IMR-90 (cell line): ENCODE data around the gene KRT9. TPM values are rescaled to one million over a fixed set of nuclear protein-coding genes. Genes with fewer than 3 reads are reported as not detected.

Experiments used
- ATAC-seq: fragments of 200-7000 bp; cut with Tn5 transposase; 2 replicates; pipeline ENCODE4 v1.9.1; 2020; ENCODE audit warnings: low read depth, mild to moderate bottlenecking, moderate library complexity
- BruUV-seq: library from RNA; stranded (reverse); fragments of 400-500 nt; replicated peaks from 2 replicates; lab custom pipeline; 2021; lab: Mats Ljungman, UMichigan
- CTCF ChIA-PET: fragments of 300-600 bp; formaldehyde crosslinking; extraction: SDS; loops from one replicate; lab custom pipeline; 2021; ENCODE audit warnings: antibody characterized with exemption; lab: Yijun Ruan, JAX
- POLR2A ChIA-PET: fragments of 300-600 bp; sonication (Branson Sonifier 250); formaldehyde crosslinking; loops from one replicate; lab custom pipeline; 2022; ENCODE audit warnings: antibody characterized with exemption; ENCODE audit not compliant: unreplicated experiment; lab: Charles Lee
- DNase-seq: peaks from one replicate; pipeline ENCODE4 v3.0.0; 2013
- H2AFZ ChIP-seq: replicated peaks from 2 replicates; pipeline ENCODE3; 2013; ENCODE audit warnings: low read length, mild to moderate bottlenecking; ENCODE audit not compliant: poor library complexity
- H2AK5ac ChIP-seq: 2 replicates; pipeline ENCODE4 v1.6.1; 2013; ENCODE audit warnings: low read depth, low read length, inconsistent platforms
- H2AK9ac ChIP-seq: replicated peaks from 2 replicates; pipeline ENCODE3; 2013; ENCODE audit warnings: mild to moderate bottlenecking, low read depth, low read length, moderate library complexity; ENCODE audit not compliant: poor library complexity
- H2BK120ac ChIP-seq: 2 replicates; pipeline ENCODE4 v1.6.1; 2013; ENCODE audit warnings: low read depth, low read length, inconsistent platforms
- H2BK15ac ChIP-seq: 3 replicates; pipeline ENCODE4 v1.6.1; 2013; ENCODE audit warnings: low read depth, low read length, inconsistent platforms
- H2BK20ac ChIP-seq: 2 replicates; pipeline ENCODE4 v1.6.1; 2013; ENCODE audit warnings: low read depth, mild to moderate bottlenecking, inconsistent platforms, low read length, moderate library complexity
- H2BK5ac ChIP-seq: 2 replicates; pipeline ENCODE4 v1.6.1; 2013; ENCODE audit warnings: mild to moderate bottlenecking, low read depth, low read length, inconsistent platforms; ENCODE audit not compliant: poor library complexity, severe bottlenecking
- H3K14ac ChIP-seq: replicated peaks from 2 replicates; pipeline ENCODE4 v1.6.1; 2013; ENCODE audit warnings: low read depth, low read length, inconsistent platforms
- H3K18ac ChIP-seq: 2 replicates; pipeline ENCODE4 v1.6.1; 2013; ENCODE audit warnings: low read depth, low read length, control low read depth
- H3K23ac ChIP-seq: 2 replicates; pipeline ENCODE4 v1.6.1; 2013; ENCODE audit warnings: low read depth, low read length, inconsistent platforms
- H3K27ac ChIP-seq: 2 replicates; pipeline ENCODE4 v1.5.1; 2013; ENCODE audit warnings: mild to moderate bottlenecking, control low read depth, low read length; ENCODE audit not compliant: insufficient read depth
- H3K27me3 ChIP-seq: 2 replicates; pipeline ENCODE4 v1.6.1; 2013; ENCODE audit warnings: low read length; ENCODE audit not compliant: control insufficient read depth, insufficient read depth
- H3K36me3 ChIP-seq: 2 replicates; pipeline ENCODE4 v1.6.1; 2013; ENCODE audit warnings: low read length, mixed read lengths; ENCODE audit not compliant: control insufficient read depth, insufficient read depth
- H3K4ac ChIP-seq: 2 replicates; pipeline ENCODE4 v1.6.1; 2013; ENCODE audit warnings: low read depth, low read length, inconsistent platforms
- H3K4me1 ChIP-seq: 2 replicates; pipeline ENCODE4 v1.6.1; 2013; ENCODE audit warnings: low read length, mixed read lengths; ENCODE audit not compliant: control insufficient read depth, insufficient read depth
- H3K4me2 ChIP-seq: 2 replicates; pipeline ENCODE4 v1.6.1; 2013; ENCODE audit warnings: low read depth, mild to moderate bottlenecking, control low read depth, low read length, moderate library complexity
- H3K4me3 ChIP-seq: 2 replicates; pipeline ENCODE4 v1.5.1; 2013; ENCODE audit warnings: low read depth, mild to moderate bottlenecking, control low read depth, low read length, moderate library complexity; ENCODE audit not compliant: insufficient read depth
- H3K56ac ChIP-seq: 2 replicates; pipeline ENCODE4 v1.6.1; 2013; ENCODE audit warnings: low read length, inconsistent platforms; ENCODE audit not compliant: insufficient read depth; ENCODE audit errors: extremely low read depth
- H3K79me1 ChIP-seq, 2 experiments: 2 replicates each; pipeline ENCODE4 v1.6.1; 2013; ENCODE audit warnings: low read length in 2 of 2, inconsistent platforms in 1 of 2, low read depth in 1 of 2
- H3K9ac ChIP-seq: 2 replicates; pipeline ENCODE4 v1.6.1; 2013; ENCODE audit warnings: low read depth, low read length, control low read depth
- H3K9me1 ChIP-seq: 2 replicates; pipeline ENCODE4 v1.6.1; 2013; ENCODE audit warnings: low read length, inconsistent platforms; ENCODE audit not compliant: insufficient read depth
- H3K9me3 ChIP-seq: 2 replicates; pipeline ENCODE4 v1.6.1; 2013; ENCODE audit warnings: low read length; ENCODE audit not compliant: control insufficient read depth, insufficient read depth
- H4K20me1 ChIP-seq: 2 replicates; pipeline ENCODE4 v1.6.1; 2013; ENCODE audit warnings: low read length, inconsistent platforms; ENCODE audit not compliant: insufficient read depth
- H4K5ac ChIP-seq: 2 replicates; pipeline ENCODE4 v1.6.1; 2013; ENCODE audit warnings: mild to moderate bottlenecking, low read depth, low read length, control low read depth
- H4K8ac ChIP-seq, 2 experiments: 2 replicates each; pipeline ENCODE4 v1.6.1; 2013; ENCODE audit warnings: low read depth in 2 of 2, low read length in 2 of 2, control low read depth in 1 of 2, inconsistent platforms in 1 of 2
- H4K91ac ChIP-seq: 2 replicates; pipeline ENCODE4 v1.6.1; 2013; ENCODE audit warnings: low read depth, low read length, inconsistent platforms; ENCODE audit not compliant: insufficient read depth
- MXI1 ChIP-seq: IDR thresholded peaks from 2 replicates; pipeline ENCODE4 v1.6.1; 2012; ENCODE audit warnings: low read depth, mild to moderate bottlenecking, low read length, moderate library complexity, borderline replicate concordance
- NFE2L2 ChIP-seq: fragments of 150-350 bp; IDR thresholded peaks from 2 replicates; pipeline ENCODE4 v1.6.1; 2016; ENCODE audit warnings: low read depth, mild to moderate bottlenecking, low read length
- POLR2A ChIP-seq: IDR thresholded peaks from 2 replicates; pipeline ENCODE4 v1.6.1; 2012; ENCODE audit warnings: mild to moderate bottlenecking, low read depth, low read length
- WGBS, 2 experiments: methylation state at CpG; one replicate each; pipeline versions ENCODE4 v1.1.5 to v1.1.7; 2013; ENCODE audit warnings: missing lambda C conversion rate in 2 of 2; ENCODE audit not compliant: insufficient read length in 1 of 2; ENCODE audit errors: extremely low coverage in 2 of 2; 5-methylcytosine and 5-hydroxymethylcytosine counted together
- dilution Hi-C: fragments of 300-500 bp; cut with HindIII; formaldehyde crosslinking; loops from one replicate; pipeline ENCODE4 v1.14.3; 2018; ENCODE audit warnings: low sequenced_read_pairs; ENCODE audit not compliant: unreplicated experiment
- in situ Hi-C: fragments of 300-500 bp; cut with MboI; formaldehyde crosslinking; loops from 3 replicates; pipeline ENCODE4 v1.14.3; 2019; ENCODE audit warnings: low sequenced_read_pairs, inconsistent platforms, mixed read lengths
- intact Hi-C: fragments of 100-400 bp; cut with micrococcal nuclease; formaldehyde crosslinking; loops from 2 replicates; pipeline ENCODE4 v1.10.0; 2022
- polyA plus RNA-seq, 3 experiments: library from polyadenylated mRNA; depleted of rRNA; stranded (reverse); fragments of >200 nt; gene quantifications; 2 replicates each; pipeline ENCODE4 v1.2.3, GENCODE V29; 2012; ENCODE audit warnings: low replicate concordance in 1 of 3
- total RNA-seq: library from RNA; depleted of rRNA; stranded (reverse); fragments of >200 nt; gene quantifications from 2 replicates; pipeline ENCODE4 v1.2.3, GENCODE V29; 2012
- TF ChIP-seq, protein P1 (sequence below): conservative IDR thresholded peaks from 2 replicates; pipeline ENCODE4 v1.5.1; 2012; ENCODE audit warnings: mild to moderate bottlenecking, low read depth, low read length, improper control_type of control experiment
- TF ChIP-seq, protein P2 (sequence below): fragments of 150-350 bp; IDR thresholded peaks from 2 replicates; pipeline ENCODE4 v1.6.1; 2017; ENCODE audit warnings: mild to moderate bottlenecking, antibody characterized with exemption, low read length, low read depth

Gene KRT9
- total and polyA plus RNA-seq, 2 of the 4 experiments (the other 2 are of a cell fraction) = not detected

DNA sequence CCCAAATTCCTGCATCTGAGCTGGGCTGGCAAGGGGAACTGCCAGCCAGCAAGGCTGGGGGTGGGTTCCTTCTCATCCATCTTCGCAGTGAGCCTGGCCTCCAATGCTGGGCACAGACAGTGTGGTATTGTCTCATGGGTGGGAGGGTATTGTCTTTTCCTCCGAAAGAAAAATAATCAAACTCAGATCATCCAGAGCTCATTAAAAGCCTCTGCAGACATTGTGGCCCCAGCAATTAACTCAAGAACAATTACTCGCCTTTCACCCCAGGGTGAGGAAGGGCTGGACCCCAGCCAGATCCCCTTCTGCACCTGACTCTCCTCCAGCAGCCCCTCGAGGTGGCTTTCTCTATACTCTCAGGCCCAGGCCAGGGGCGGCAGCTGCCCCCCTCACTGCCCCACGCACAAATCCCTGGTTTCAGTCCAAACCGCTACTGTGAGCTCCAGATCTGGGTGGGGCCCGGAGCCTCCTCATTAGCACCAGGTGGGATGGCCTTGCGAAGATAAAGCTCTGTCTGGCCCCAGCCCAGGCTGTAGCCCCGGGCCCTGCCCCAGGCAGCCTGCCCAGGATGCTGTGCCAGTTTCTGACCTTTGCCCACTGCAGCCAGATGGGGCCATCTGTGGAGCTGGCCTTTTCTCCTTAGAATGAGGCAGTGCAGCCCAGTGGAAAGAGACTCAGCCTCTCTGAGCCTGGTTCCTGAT is 50.9 kb downstream of the KRT9 start:
- TF ChIP-seq NFE2L2 = no peak
- TF ChIP-seq, protein P1, sequence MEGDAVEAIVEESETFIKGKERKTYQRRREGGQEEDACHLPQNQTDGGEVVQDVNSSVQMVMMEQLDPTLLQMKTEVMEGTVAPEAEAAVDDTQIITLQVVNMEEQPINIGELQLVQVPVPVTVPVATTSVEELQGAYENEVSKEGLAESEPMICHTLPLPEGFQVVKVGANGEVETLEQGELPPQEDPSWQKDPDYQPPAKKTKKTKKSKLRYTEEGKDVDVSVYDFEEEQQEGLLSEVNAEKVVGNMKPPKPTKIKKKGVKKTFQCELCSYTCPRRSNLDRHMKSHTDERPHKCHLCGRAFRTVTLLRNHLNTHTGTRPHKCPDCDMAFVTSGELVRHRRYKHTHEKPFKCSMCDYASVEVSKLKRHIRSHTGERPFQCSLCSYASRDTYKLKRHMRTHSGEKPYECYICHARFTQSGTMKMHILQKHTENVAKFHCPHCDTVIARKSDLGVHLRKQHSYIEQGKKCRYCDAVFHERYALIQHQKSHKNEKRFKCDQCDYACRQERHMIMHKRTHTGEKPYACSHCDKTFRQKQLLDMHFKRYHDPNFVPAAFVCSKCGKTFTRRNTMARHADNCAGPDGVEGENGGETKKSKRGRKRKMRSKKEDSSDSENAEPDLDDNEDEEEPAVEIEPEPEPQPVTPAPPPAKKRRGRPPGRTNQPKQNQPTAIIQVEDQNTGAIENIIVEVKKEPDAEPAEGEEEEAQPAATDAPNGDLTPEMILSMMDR = no peak
- TF ChIP-seq, protein P2, sequence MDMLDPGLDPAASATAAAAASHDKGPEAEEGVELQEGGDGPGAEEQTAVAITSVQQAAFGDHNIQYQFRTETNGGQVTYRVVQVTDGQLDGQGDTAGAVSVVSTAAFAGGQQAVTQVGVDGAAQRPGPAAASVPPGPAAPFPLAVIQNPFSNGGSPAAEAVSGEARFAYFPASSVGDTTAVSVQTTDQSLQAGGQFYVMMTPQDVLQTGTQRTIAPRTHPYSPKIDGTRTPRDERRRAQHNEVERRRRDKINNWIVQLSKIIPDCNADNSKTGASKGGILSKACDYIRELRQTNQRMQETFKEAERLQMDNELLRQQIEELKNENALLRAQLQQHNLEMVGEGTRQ = no peak
- no peak for TF ChIP-seq POLR2A
- no peak for TF ChIP-seq MXI1
- peak overlapping the region; percentile 31; the same call in 1 of the 2 replicates for H2BK20ac ChIP-seq
- peaks cover 27% of the 10 kb centered on the region for H3K4me1 ChIP-seq
- no peak for ATAC-seq
- peak overlapping the region; percentile 80; the same call in 1 of the 2 replicates for H4K5ac ChIP-seq
- peak overlapping the region; percentile 77 for H3K14ac ChIP-seq
- WGBS, 2 experiments = 65% methylated on average over 6 of the region's 10 CpGs; no CpG with 5 or more reads in 1 of the 2 experiments
- peak overlapping the region; percentile 96 for H2AK5ac ChIP-seq
- H3K79me1 ChIP-seq = peaks cover 0 to 4% of the 10 kb centered on the region in 2 experiments; a peak in 1 of 4 replicates
- peak overlapping the region; percentile 46 to 82 for H4K8ac ChIP-seq
- H3K9ac ChIP-seq = no peak overlapping the region
- no peaks in the 10 kb centered on the region for H3K36me3 ChIP-seq
- no peaks in the 10 kb centered on the region for H3K27me3 ChIP-seq
- no peak overlapping the region for H3K4me2 ChIP-seq
- peak overlapping the region; percentile 57; the same call in 1 of the 2 replicates for H3K18ac ChIP-seq
- peak overlapping the region; percentile 77; the same call in 1 of the 2 replicates for H3K23ac ChIP-seq
- dilution Hi-C loops (no loop called here), in situ Hi-C loops (no loop called here), intact Hi-C loops (no loop called here)
- H3K9me1 ChIP-seq = peaks cover 8% of the 10 kb centered on the region; the same call in 1 of the 2 replicates
- ChIA-PET POLR2A (no interaction called here), CTCF (interaction anchor here (0.9 kb wide), 1 partner anchor 9 kb away, joined by 3 read pairs; no protein-coding TSS in a partner anchor)
- peak overlapping the region; percentile 68 for H2BK5ac ChIP-seq
- H2BK15ac ChIP-seq = peak overlapping the region; percentile 73; the same call in 1 of the 3 replicates
- H3K9me3 ChIP-seq = no peaks in the 10 kb centered on the region
- H3K4ac ChIP-seq = peak overlapping the region; percentile 65
- H2AFZ ChIP-seq = peak overlapping the region; percentile 40
- peak overlapping the region; percentile 83 for H2BK120ac ChIP-seq
- no peak overlapping the region for H3K56ac ChIP-seq
- H2AK9ac ChIP-seq = peak overlapping the region; percentile 66
- H3K27ac ChIP-seq = no peak overlapping the region; the same call in 1 of the 2 replicates
- peak overlapping the region; percentile 80 for H4K91ac ChIP-seq
- no peak for DNase-seq
- no peaks in the 10 kb centered on the region for H4K20me1 ChIP-seq
- BruUV-seq = no TSS peak
- H3K4me3 ChIP-seq = no peak overlapping the region
